Measurements from ENCODE around the gene HAUS8. TPM values are rescaled to one million over a fixed set of nuclear protein-coding genes. Genes with fewer than 3 reads are reported as not detected.

HAUS8 gene
- polyA plus RNA-seq, 1 experiment = 4.6 TPM

GRCh38 chr19:17023805-17024204, 51.4 kb downstream of the HAUS8 start:
- ChIA-PET POLR2A (no interaction called here), CTCF (no interaction called here)
- Histone ChIP-seq H3K9me3 (ENCODE audit: control insufficient read depth, insufficient read depth, low read length) (peaks cover 13% of the 10 kb centered on the region), H3K27me3 (ENCODE audit: control insufficient read depth, insufficient read depth, low read length) (peaks cover 36% of the 10 kb centered on the region), H3K27ac (ENCODE audit: low read depth, low read length) (no peak overlapping the region), H3K4me3 (ENCODE audit: low read depth, low read length) (no peak overlapping the region)
- no peak for TF ChIP-seq CTCF (IDR thresholded peaks at IDR 0.05; ENCODE audit: low read depth, low read length)
- no peak for DNase-seq (ENCODE audit: low read depth, low spot score)

- POLR2A ChIA-PET = no interaction called here
- H3K4me3 ChIP-seq (ENCODE audit: low read depth, low read length) = no peak overlapping the region
- H3K27ac ChIP-seq (ENCODE audit: low read depth, low read length) = no peak overlapping the region
- no peak for TF ChIP-seq CTCF (IDR thresholded peaks at IDR 0.05; ENCODE audit: low read depth, low read length)
- H3K9me3 ChIP-seq (ENCODE audit: control insufficient read depth, insufficient read depth, low read length) = peaks cover 13% of the 10 kb centered on the region
- H3K27me3 ChIP-seq (ENCODE audit: control insufficient read depth, insufficient read depth, low read length) = peaks cover 28% of the 10 kb centered on the region
- DNase-seq (ENCODE audit: low read depth, low spot score) = no peak
- CTCF ChIA-PET = no interaction called here
Observed at GRCh38 chr19:17022738-17023137, 52.5 kb downstream of the HAUS8 start.

- ChIA-PET CTCF (no interaction called here), POLR2A (no interaction called here)
- DNase-seq (ENCODE audit: low read depth, low spot score) = no peak
- Histone ChIP-seq H3K4me3 (ENCODE audit: low read depth, low read length) (no peak overlapping the region), H3K9me3 (ENCODE audit: control insufficient read depth, insufficient read depth, low read length) (peaks cover 13% of the 10 kb centered on the region), H3K27ac (ENCODE audit: low read depth, low read length) (no peak overlapping the region), H3K27me3 (ENCODE audit: control insufficient read depth, insufficient read depth, low read length) (peaks cover 21% of the 10 kb centered on the region)
- TF ChIP-seq CTCF (IDR thresholded peaks at IDR 0.05; ENCODE audit: low read depth, low read length) = no peak
Observed at GRCh38 chr19:17021793-17022590, 53.3 kb downstream of the HAUS8 start.

GRCh38 chr19:17021328-17021727, 53.9 kb downstream of the HAUS8 start:
- POLR2A ChIA-PET = no interaction called here
- DNase-seq (ENCODE audit: low read depth, low spot score) = no peak

More at GRCh38 chr19:17021328-17021727, 53.9 kb downstream of the HAUS8 start:
- no peak overlapping the region for H3K4me3 ChIP-seq (ENCODE audit: low read depth, low read length)
- CTCF ChIA-PET = no interaction called here
- no peak for TF ChIP-seq CTCF (IDR thresholded peaks at IDR 0.05; ENCODE audit: low read depth, low read length)
- H3K27ac ChIP-seq (ENCODE audit: low read depth, low read length) = no peak overlapping the region
- peaks cover 13% of the 10 kb centered on the region for H3K9me3 ChIP-seq (ENCODE audit: control insufficient read depth, insufficient read depth, low read length)
- H3K27me3 ChIP-seq (ENCODE audit: control insufficient read depth, insufficient read depth, low read length) = peaks cover 20% of the 10 kb centered on the region
